OCI-LY7 (cell line): Measurements from ENCODE around the gene TPM2.

Source experiments
- CTCF ChIP-seq: fragments of 200-600 bp; sonication (generic); conservative IDR thresholded peaks from 2 replicates; pipeline ENCODE4 v1.5.1; 2014; ENCODE audit warnings: mild to moderate bottlenecking, antibody characterized with exemption, low read length, moderate library complexity, mixed read lengths
- EZH2phosphoT487 ChIP-seq: fragments of 200-600 bp; sonication (generic); IDR thresholded peaks from 2 replicates; pipeline ENCODE4 v1.6.1; 2018; ENCODE audit warnings: low read depth, borderline replicate concordance, mild to moderate bottlenecking, mixed run types, antibody characterized with exemption, low read length, moderate library complexity, mixed read lengths

DNA sequence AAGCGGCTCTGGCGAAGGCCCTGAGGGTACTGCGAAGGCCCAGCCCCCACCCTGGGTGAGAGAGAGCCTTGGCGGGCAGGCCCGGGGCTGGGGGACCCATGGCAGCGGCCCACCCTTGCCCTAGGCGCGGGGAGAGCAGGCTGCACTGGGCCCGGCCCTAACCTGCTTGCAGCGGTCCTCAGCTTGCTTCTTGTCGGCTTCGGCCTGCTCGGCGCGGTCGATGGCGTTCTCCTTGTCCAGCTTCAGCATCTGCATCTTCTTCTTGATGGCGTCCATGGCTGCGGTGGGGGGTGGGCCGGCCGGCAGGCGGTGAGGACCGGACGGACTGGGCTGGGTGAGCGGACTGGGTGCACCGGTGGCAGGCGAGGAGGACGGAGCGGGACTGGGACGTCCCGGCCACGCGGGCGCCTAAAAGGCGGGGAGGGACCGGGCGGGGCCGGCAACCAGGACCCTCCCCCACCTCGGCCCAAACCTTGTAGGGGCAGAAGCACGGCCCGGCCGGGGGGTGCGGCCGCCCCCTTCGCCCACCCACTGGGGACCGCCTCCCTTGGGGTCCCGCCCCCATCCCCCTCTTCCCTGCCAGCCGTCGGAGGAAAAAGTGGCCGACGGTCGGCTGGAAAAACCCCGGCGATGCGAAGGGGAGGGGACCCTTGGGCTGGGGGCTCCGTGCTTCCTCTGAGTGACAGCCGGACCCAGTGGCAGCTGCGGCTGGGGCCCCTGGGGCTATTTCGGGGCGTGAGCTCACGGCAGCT lies at the start of gene TPM2:
- TF ChIP-seq CTCF, result no peak
- TF ChIP-seq EZH2phosphoT487, result no peak
